ENCODE measurements around the gene SYNGR3. TPM values are rescaled to one million over a fixed set of nuclear protein-coding genes. Genes with fewer than 3 reads are reported as not detected.

Gene SYNGR3
- total RNA-seq: 8.3 TPM

GRCh38 chr16:1989209-1990100 lies at the start of gene SYNGR3:
SYNGR3 (plus strand) TSS chr16:1989970; CDS start chr16:1990103, 133 bp downstream.
- H3K4me3 ChIP-seq: peak within 1 kb of the TSS; percentile 20 to 25
- no peak for DNase-seq (ENCODE audit: extremely low spot score in 2 of 2)

GRCh38 chr16:1940273-1941161 lies 49.3 kb upstream of the SYNGR3 start:
- Histone ChIP-seq H3K9me3 (no peaks in the 10 kb centered on the region), H3K27me3 (no peaks in the 10 kb centered on the region), H3K4me1 (peaks cover 23% of the 10 kb centered on the region), H3K27ac (no peak overlapping the region), H3K36me3 (peaks cover 0 to 31% of the 10 kb centered on the region in 2 donors), H3K4me3 (no peak overlapping the region)
- intact Hi-C loops (cut with DNase I): no loop called here
- no peak for DNase-seq (ENCODE audit: extremely low spot score in 2 of 2)
- no peak for TF ChIP-seq POLR2AphosphoS5 (IDR thresholded peaks at IDR 0.05; ENCODE audit: insufficient read depth in 1 of 2, low read depth in 1 of 2)
- TF ChIP-seq POLR2A (IDR thresholded peaks at IDR 0.05): no peak

More at GRCh38 chr16:1989209-1990100, at the start of gene SYNGR3:
- H3K36me3 ChIP-seq: peaks cover 0 to 13% of the 10 kb centered on the region in 2 donors
- TF ChIP-seq CTCF (IDR thresholded peaks at IDR 0.05): no peak
- TF ChIP-seq POLR2A (IDR thresholded peaks at IDR 0.05): no peak
- no peak for TF ChIP-seq POLR2AphosphoS5 (IDR thresholded peaks at IDR 0.05; ENCODE audit: insufficient read depth in 1 of 2, low read depth in 1 of 2)
- no peaks in the 10 kb centered on the region for H3K9me3 ChIP-seq
- intact Hi-C loops (cut with DNase I): no loop called here
- H3K4me1 ChIP-seq: peaks cover 35% of the 10 kb centered on the region
- H3K27ac ChIP-seq: no peak within 1 kb of the TSS
- peaks cover 9% of the 10 kb centered on the region for H3K27me3 ChIP-seq

- no peaks in the 10 kb centered on the region for H3K27me3 ChIP-seq
- H3K4me1 ChIP-seq: peaks cover 21% of the 10 kb centered on the region
- DNase-seq (ENCODE audit: extremely low spot score in 2 of 2): no peak
- no peak overlapping the region for H3K4me3 ChIP-seq
- H3K9me3 ChIP-seq: no peaks in the 10 kb centered on the region
- no peak overlapping the region for H3K27ac ChIP-seq
- peaks cover 0 to 31% of the 10 kb centered on the region in 2 donors for H3K36me3 ChIP-seq
- intact Hi-C loops (cut with DNase I): no loop called here
- TF ChIP-seq POLR2A (IDR thresholded peaks at IDR 0.05): no peak
- no peak for TF ChIP-seq POLR2AphosphoS5 (IDR thresholded peaks at IDR 0.05; ENCODE audit: insufficient read depth in 1 of 2, low read depth in 1 of 2)
- TF ChIP-seq CTCF (IDR thresholded peaks at IDR 0.05): no peak
These were observed 48.4 kb upstream of the SYNGR3 start for GRCh38 chr16:1941162-1942046.

- peak overlapping the region; percentile 82 for H3K27ac ChIP-seq
These were observed 47.5 kb upstream of the SYNGR3 start for GRCh38 chr16:1942047-1942809.

More at GRCh38 chr16:1942047-1942809, 47.5 kb upstream of the SYNGR3 start:
- TF ChIP-seq CTCF (IDR thresholded peaks at IDR 0.05) (no peak), POLR2AphosphoS5 (IDR thresholded peaks at IDR 0.05; ENCODE audit: insufficient read depth in 1 of 2, low read depth in 1 of 2) (no peak)
- Histone ChIP-seq H3K9me3 (no peaks in the 10 kb centered on the region), H3K4me1 (peaks cover 21% of the 10 kb centered on the region), H3K27me3 (no peaks in the 10 kb centered on the region), H3K36me3 (peaks cover 0 to 31% of the 10 kb centered on the region in 2 donors), H3K4me3 (peak overlapping the region; percentile 77 to 97)
- no peak for DNase-seq (ENCODE audit: extremely low spot score in 2 of 2)
- intact Hi-C loops (cut with DNase I): no loop called here
